Kidney epithelial cell (primary cell): ENCODE results near the gene GPR39. TPM values are rescaled to one million over a fixed set of nuclear protein-coding genes. Genes with fewer than 3 reads are reported as not detected.

Experiments
- DNase-seq: peaks from one replicate; pipeline ENCODE4 v3.0.0-alpha.2; 2010; ENCODE audit warnings: low read depth
- H3K27me3 ChIP-seq: 2 replicates; pipeline ENCODE4 v1.6.0; 2011; ENCODE audit warnings: low read length; ENCODE audit not compliant: control insufficient read depth, insufficient read depth
- H3K36me3 ChIP-seq: 2 replicates; pipeline ENCODE4 v1.5.1; 2011; ENCODE audit warnings: low read length; ENCODE audit not compliant: control insufficient read depth, insufficient read depth
- H3K4me3 ChIP-seq: 2 replicates; pipeline ENCODE4 v1.5.1; 2011; ENCODE audit warnings: low read depth, mild to moderate bottlenecking, control low read depth, low read length
- CTCF ChIP-seq: IDR thresholded peaks from 2 replicates; pipeline ENCODE4 v1.5.1; 2011; ENCODE audit warnings: mild to moderate bottlenecking, moderate library complexity, low read length, control low read depth, inconsistent platforms; ENCODE audit not compliant: insufficient read depth, poor library complexity, severe bottlenecking
- total RNA-seq: library from RNA; depleted of rRNA; stranded (reverse); fragments of >200 nt; gene quantifications from 2 replicates; pipeline ENCODE4 v1.2.3, GENCODE V29; 2015

Gene GPR39
- total RNA-seq, 1 donor from 2014 or later = 5.9 TPM

GRCh38 chr2:132374551-132374950 is 42.1 kb upstream of the GPR39 start:
- no peak for DNase-seq
- TF ChIP-seq CTCF = no peak
- no peaks in the 10 kb centered on the region for H3K36me3 ChIP-seq
- no peak overlapping the region for H3K4me3 ChIP-seq
- H3K27me3 ChIP-seq = no peaks in the 10 kb centered on the region

GRCh38 chr2:132374961-132375360 is 41.6 kb upstream of the GPR39 start:
- Histone ChIP-seq H3K27me3 (no peaks in the 10 kb centered on the region), H3K4me3 (no peak overlapping the region), H3K36me3 (no peaks in the 10 kb centered on the region)
- no peak for DNase-seq
- TF ChIP-seq CTCF = no peak

- Histone ChIP-seq H3K36me3 (no peaks in the 10 kb centered on the region), H3K27me3 (no peaks in the 10 kb centered on the region), H3K4me3 (no peak overlapping the region)
- DNase-seq = no peak
- TF ChIP-seq CTCF = no peak
Observed at GRCh38 chr2:132381376-132381775, 35.2 kb upstream of the GPR39 start.

- no peak overlapping the region for H3K4me3 ChIP-seq
- no peak for DNase-seq
- H3K36me3 ChIP-seq = no peaks in the 10 kb centered on the region
- no peak for TF ChIP-seq CTCF
- no peaks in the 10 kb centered on the region for H3K27me3 ChIP-seq
Observed at GRCh38 chr2:132383956-132384355, 32.6 kb upstream of the GPR39 start.

GRCh38 chr2:132384491-132385151 is 32.0 kb upstream of the GPR39 start:
- no peak for DNase-seq
- Histone ChIP-seq H3K4me3 (no peak overlapping the region), H3K36me3 (no peaks in the 10 kb centered on the region), H3K27me3 (no peaks in the 10 kb centered on the region)
- no peak for TF ChIP-seq CTCF

GRCh38 chr2:132387126-132387525 is 29.5 kb upstream of the GPR39 start:
- Histone ChIP-seq H3K36me3 (no peaks in the 10 kb centered on the region), H3K27me3 (no peaks in the 10 kb centered on the region), H3K4me3 (no peak overlapping the region)
- no peak for DNase-seq
- TF ChIP-seq CTCF = no peak
